Muscle layer of duodenum (tissue), 2 donors: ENCODE data around the gene BIK.
"Not testable (repeated sequence)": the region's sequence is repeated elsewhere in the genome, so short reads cannot be mapped to it uniquely, and the experiment has no call there.

ENCODE experiments used
- H3K27ac ChIP-seq: one replicate; pipeline ENCODE4 v1.7.0; 2013; ENCODE audit warnings: mild to moderate bottlenecking, low read length
- H3K27me3 ChIP-seq: one replicate; pipeline ENCODE4 v1.7.0; 2013; ENCODE audit warnings: low read depth, mild to moderate bottlenecking, control low read depth, low read length
- H3K36me3 ChIP-seq, 2 donors: one replicate each; pipeline ENCODE4 v1.7.0; 2013; ENCODE audit warnings: low read length in 2 of 2, control low read depth in 1 of 2, mild to moderate bottlenecking in 1 of 2; ENCODE audit not compliant: insufficient read depth in 2 of 2, control insufficient read depth in 1 of 2
- H3K4me1 ChIP-seq, 2 donors: one replicate each; pipeline ENCODE4 v1.7.0; 2013; ENCODE audit warnings: low read length in 2 of 2, mild to moderate bottlenecking in 2 of 2, control low read depth in 1 of 2, moderate library complexity in 1 of 2; ENCODE audit not compliant: insufficient read depth in 2 of 2, control insufficient read depth in 1 of 2
- H3K4me3 ChIP-seq, 2 donors: one replicate each; pipeline ENCODE4 v1.7.0; 2013; ENCODE audit warnings: low read length in 2 of 2, low read depth in 1 of 2, mild to moderate bottlenecking in 1 of 2
- H3K9me3 ChIP-seq, 2 donors: one replicate each; pipeline ENCODE4 v1.7.0; 2013; ENCODE audit warnings: low read length in 2 of 2, control low read depth in 1 of 2, mild to moderate bottlenecking in 1 of 2; ENCODE audit not compliant: control insufficient read depth in 1 of 2
- donor health status: healthy.

The BIK gene

DNA sequence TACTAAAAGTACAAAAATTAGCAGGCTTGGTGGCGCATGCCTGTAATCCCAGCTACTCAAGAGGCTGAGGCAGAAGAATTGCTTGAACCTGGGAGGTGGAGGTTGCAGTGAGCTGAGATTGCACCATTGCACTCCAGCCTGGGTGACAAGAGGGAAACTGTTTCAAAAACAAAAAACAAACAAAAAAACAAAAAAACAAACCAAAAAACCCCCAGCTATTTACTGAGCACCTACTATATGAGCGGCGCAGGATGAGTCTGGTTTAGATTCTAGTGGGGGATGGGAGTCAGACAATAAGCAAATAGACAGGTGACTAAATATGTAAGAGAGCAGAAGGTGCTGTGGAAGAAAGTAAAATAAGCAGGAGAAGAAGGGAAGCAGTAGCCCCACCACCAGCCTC, 5.6 kb upstream of the BIK start:
- H3K4me1 ChIP-seq, H3K27me3 ChIP-seq, H3K9me3 ChIP-seq, H3K27ac ChIP-seq, H3K4me3 ChIP-seq, H3K36me3 ChIP-seq: not testable (repeated sequence)

DNA sequence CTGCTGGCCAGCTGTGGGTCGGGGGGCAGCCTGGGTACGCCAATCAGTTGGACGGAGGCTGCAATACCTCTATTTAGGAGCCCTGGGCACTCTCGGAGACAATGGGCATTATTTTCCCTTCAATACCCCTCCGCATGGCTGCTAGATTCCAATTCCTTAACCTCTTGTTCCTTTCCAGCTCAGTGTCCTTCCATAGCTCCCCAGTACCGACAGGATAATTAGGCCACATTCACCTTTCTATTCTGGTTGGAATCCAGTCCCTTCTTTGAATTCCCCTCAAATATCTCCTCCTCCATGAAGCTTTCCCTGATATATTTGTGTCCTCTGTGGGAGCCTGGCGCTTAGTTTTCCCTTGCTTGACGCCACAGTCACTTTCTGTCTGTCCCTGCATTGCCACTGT, 4.2 kb upstream of the BIK start:
- Histone ChIP-seq H3K9me3 (no peaks in the 10 kb centered on the region), H3K4me1 (peaks cover 0 to 13% of the 10 kb centered on the region in 2 donors), H3K4me3 (no peak overlapping the region), H3K27me3 (peaks cover under 1% of the 10 kb centered on the region), H3K27ac (no peak overlapping the region), H3K36me3 (no peaks in the 10 kb centered on the region)

DNA sequence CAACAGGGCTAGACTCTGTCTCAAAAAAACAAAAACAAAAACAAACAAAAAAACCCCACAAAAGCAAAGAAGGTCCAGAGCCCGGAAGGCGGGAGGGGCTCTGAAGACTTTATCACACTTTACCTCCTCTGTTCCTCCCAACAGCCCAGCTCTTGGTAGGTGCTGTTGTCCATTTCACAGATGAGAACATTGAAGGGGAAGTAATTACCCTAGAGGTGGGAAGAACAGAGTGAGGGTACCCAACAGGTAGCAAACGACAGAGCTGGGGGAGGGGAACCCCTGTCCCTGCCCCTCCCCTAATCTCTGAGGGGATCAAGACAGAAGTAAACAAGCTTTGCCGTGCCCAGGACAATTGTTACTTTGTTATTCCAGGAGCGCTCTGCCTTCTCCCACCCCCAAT, 1.0 kb upstream of the BIK start:
- no peaks in the 10 kb centered on the region for H3K9me3 ChIP-seq
- H3K27me3 ChIP-seq, result peaks cover 9% of the 10 kb centered on the region
- H3K27ac ChIP-seq, result no peak overlapping the region
- H3K4me3 ChIP-seq, result no peak overlapping the region
- peaks cover 0 to 16% of the 10 kb centered on the region in 2 donors for H3K4me1 ChIP-seq
- H3K36me3 ChIP-seq, result no peaks in the 10 kb centered on the region

DNA sequence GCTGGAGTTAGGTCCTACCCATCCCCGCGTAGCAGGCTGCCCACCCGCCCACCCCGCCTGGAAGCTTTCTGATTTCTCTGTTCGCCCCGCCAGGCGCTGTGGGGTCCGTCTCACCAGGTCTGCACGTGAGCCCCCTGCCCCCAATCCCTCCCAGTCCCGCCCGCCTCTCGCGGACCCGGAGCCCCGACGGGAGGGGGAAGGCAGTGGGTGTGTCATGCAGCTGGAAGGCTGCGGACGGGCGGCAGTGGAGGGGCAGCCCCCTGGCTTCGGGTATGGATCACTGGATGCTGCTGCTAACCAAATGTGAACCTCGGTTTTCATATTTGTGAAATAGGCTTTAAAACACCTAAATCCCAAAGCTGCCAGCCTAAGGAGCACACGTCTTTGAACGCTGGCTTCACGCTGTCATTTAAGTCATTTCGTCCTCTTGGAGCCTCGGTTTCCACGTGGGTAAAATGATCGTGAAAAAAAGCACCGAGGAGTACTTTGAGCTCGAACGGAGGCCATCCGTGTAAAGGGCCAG, 568 bp upstream of the BIK start:
- Histone ChIP-seq H3K27ac (no peak overlapping the region), H3K36me3 (no peaks in the 10 kb centered on the region), H3K4me1 (peaks cover 0 to 16% of the 10 kb centered on the region in 2 donors), H3K9me3 (no peaks in the 10 kb centered on the region), H3K4me3 (peak overlapping the region; percentile 55 to 71), H3K27me3 (peaks cover 9% of the 10 kb centered on the region)

DNA sequence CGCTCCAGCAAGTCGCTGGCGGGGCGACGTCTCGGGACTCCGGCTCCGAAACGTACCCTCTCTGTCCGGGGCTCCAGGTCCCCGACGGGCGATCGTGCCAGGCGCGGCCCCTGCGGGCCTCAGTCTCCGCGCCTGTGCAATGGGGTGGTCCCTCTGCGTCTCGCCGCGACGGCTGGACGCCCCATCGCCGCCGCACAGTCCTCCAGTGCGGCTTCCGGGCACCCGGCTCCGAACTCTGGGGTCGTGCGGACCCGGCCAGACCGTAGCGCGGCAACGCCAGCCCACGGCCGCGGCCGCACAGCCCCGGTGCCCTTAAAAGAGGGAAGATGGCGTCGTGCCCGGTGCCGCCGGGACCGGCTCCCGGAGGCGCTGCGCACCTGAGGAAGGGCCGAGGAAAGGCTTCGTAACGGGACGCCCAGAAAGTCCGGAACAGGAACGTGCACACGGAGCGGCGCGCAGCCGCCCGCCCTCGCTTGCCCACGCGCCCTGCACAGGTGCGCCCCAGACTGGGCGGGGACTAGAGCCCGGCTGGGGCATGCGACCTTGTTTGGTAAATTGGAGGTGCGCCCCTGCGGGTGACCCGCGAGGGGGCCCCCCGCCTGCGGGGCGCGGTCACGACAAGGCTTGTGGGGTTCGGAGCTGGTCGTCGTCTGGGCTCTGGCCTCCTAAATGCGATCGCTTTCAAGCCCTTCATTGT, 525 bp downstream of the BIK start:
- Histone ChIP-seq H3K27me3 (peaks cover 9% of the 10 kb centered on the region), H3K27ac (no peak overlapping the region), H3K4me3 (peak overlapping the region; percentile 48 to 71), H3K4me1 (peaks cover 0 to 16% of the 10 kb centered on the region in 2 donors), H3K9me3 (no peaks in the 10 kb centered on the region), H3K36me3 (no peaks in the 10 kb centered on the region)

DNA sequence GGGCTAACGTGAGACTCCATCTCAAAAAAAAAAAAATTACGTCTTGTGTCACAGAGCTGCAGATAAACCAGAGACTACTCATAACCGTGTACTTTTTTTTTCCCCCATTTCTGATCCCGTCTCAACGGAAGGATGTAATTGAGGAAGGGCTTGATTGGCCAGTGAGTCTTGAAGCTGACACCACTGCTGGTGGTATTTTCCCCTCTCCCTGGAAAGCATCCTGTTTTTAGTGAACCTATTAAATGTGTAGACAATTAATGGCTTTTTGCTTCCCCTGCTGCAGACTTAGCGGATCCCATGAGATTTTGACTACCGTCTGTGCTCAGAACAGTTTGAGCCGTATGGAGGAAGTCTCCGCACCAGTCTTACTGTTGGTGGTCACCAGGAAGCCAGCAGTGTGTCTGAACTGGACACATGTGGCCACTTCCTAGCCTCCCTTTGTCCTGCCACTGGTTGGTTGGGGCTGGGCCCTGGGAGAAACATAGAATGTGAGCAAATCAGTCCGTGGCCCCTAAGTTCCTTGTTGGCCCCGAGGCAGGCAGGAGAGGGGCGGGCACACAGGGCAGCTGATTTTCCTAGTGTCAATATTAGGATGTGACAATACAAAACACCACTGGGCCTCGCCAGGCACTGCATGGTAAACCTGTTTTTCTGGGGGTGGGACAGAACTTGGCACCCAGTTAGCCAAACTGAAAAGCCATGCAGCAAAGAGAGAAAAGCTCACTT, 3.1 kb downstream of the BIK start:
- H3K27ac ChIP-seq, result no peak overlapping the region
- peaks cover 9% of the 10 kb centered on the region for H3K27me3 ChIP-seq
- peaks cover 0 to 16% of the 10 kb centered on the region in 2 donors for H3K4me1 ChIP-seq
- no peaks in the 10 kb centered on the region for H3K36me3 ChIP-seq
- H3K9me3 ChIP-seq, result no peaks in the 10 kb centered on the region
- H3K4me3 ChIP-seq, result no peak overlapping the region

DNA sequence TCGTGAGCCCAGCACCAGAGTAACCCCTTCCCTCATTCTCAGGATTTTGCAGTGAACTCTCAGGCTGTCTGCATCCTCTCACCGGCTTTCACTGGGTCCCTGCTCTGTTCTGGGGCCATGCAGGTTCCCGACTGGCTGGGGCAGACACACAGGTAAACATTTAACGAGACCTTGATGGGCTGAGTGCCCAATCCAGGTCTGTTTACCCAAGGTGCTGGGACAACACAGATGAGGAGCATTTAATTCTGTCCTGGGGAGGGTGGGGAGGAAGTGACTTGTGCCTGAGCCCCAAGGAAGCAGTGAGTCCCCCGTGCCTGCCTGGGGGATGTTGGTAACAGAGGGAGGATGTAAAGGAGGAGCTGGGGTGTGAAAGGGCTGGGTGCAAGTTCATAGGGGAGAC, 4.4 kb downstream of the BIK start:
- H3K27me3 ChIP-seq, result peaks cover 9% of the 10 kb centered on the region
- peaks cover 0 to 15% of the 10 kb centered on the region in 2 donors for H3K4me1 ChIP-seq
- H3K36me3 ChIP-seq, result no peaks in the 10 kb centered on the region
- no peak overlapping the region for H3K4me3 ChIP-seq
- no peaks in the 10 kb centered on the region for H3K9me3 ChIP-seq
- H3K27ac ChIP-seq, result no peak overlapping the region

DNA sequence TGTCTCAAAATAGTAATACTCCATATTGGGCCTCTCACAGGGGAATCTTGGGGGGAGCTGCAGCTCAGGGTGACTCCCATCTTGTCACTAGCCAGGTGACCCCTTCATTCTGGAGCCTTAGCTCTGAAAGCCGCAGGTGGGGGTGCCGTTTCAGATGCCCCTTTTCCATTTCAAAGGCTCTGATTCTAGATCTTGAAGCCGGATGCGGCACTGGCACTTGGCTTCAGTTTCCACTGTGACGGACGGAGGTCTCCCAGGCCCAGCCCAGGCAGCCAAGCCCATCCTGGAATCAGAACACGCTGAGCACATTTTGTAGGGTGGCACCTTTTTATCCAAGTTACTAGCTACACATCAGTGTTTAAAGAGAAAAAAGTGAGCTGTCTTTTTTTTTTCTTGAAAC, 6.4 kb downstream of the BIK start:
- H3K4me3 ChIP-seq, result no peak overlapping the region
- no peaks in the 10 kb centered on the region for H3K4me1 ChIP-seq
- no peak overlapping the region for H3K27ac ChIP-seq
- no peaks in the 10 kb centered on the region for H3K9me3 ChIP-seq
- H3K36me3 ChIP-seq, result no peaks in the 10 kb centered on the region
- peaks cover 2% of the 10 kb centered on the region for H3K27me3 ChIP-seq

DNA sequence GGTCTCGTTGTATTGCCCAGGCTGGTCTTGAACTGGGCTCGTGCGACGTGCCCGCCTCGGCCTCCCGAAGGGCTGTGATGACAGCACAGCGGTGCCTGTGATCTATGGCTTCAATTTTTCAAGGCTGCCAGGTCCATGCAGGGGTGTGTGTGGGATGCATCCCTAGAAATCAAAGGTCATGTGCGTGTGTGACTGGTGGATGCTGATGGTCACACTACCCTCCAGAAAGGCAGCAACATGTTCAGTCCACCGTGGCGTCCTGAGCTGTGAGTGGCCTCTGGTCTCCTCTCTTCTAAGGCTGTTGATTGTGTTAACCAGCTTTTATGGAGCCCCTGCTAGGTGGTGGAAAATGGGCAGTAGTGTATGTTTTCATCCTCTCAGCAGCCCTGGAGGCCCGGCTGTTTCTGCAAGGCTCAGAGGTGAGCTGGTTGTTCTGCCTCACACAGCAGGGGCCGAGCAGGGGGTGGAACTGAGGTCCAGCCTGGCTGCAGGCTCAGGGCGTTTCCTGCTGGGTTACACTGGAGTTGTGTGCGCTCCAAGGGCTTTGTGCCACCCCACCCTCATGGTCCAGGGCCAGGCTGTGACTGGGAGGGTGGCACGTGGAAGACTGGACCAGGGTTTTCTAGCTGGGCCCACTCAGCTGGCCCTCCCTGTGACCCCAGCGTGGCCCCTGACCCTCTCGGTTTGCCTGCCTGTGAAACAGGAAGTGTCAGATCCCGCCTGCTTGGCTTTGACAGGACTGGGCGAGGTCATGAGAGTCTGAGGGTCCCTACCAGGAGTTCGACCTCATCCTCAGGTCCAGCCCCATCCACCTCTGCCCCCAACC, 7.7 kb downstream of the BIK start:
- no peaks in the 10 kb centered on the region for H3K9me3 ChIP-seq
- H3K4me1 ChIP-seq, result no peaks in the 10 kb centered on the region
- no peaks in the 10 kb centered on the region for H3K27me3 ChIP-seq
- H3K36me3 ChIP-seq, result no peaks in the 10 kb centered on the region
- H3K27ac ChIP-seq, result no peak overlapping the region
- H3K4me3 ChIP-seq, result no peak overlapping the region

DNA sequence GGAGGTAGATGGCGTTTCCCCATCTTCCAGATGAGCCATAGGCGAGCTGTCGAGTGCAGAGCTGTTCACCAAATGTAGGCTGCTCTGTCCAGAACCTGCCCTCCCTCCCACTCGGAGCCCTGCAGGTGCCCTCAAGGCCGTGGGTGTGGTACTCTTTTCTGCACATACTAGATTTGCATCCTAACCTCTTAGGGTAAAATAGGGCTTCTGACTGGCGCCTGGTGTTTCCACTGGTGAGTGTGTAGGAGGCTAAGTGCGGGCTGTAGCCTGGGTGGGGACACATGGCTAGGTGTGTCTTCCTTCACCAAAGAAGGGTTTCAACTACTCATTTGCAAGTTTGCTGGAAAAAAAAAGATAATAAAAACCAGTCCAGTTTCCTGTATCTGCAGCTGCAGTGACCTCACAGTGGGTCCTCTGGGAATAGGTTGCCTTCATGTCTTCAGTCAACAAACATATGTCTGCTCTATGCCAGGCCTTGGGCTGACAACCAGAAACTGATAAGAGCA, 8.5 kb downstream of the BIK start:
- Histone ChIP-seq H3K4me1 (no peaks in the 10 kb centered on the region), H3K9me3 (no peaks in the 10 kb centered on the region), H3K27me3 (no peaks in the 10 kb centered on the region), H3K36me3 (no peaks in the 10 kb centered on the region), H3K4me3 (no peak overlapping the region), H3K27ac (no peak overlapping the region)
